Neural crest cell (in vitro differentiated cells): ENCODE measurements around the gene P4HA2. TPM values are rescaled to one million over a fixed set of nuclear protein-coding genes. Genes with fewer than 3 reads are reported as not detected.

ENCODE experiments used
- DNase-seq: peaks from one replicate; pipeline ENCODE4 v3.0.0; 2021; ENCODE audit warnings: low read depth, mixed read lengths, low spot score
- H3K27ac Mint-ChIP-seq: one replicate; pipeline ENCODE4 v1.8.0; 2021; ENCODE audit warnings: mild to moderate bottlenecking, mixed read lengths; ENCODE audit not compliant: unreplicated experiment
- H3K27me3 Mint-ChIP-seq: 2 replicates; pipeline ENCODE4 v1.8.0; 2021; ENCODE audit warnings: low read depth, mild to moderate bottlenecking, mixed read lengths
- H3K36me3 Mint-ChIP-seq: 2 replicates; pipeline ENCODE4 v1.8.0; 2021; ENCODE audit warnings: low read depth, mild to moderate bottlenecking, mixed read lengths
- H3K4me1 Mint-ChIP-seq: 2 replicates; pipeline ENCODE4 v1.8.0; 2021; ENCODE audit warnings: mixed read lengths
- H3K4me3 Mint-ChIP-seq: one replicate; pipeline ENCODE4 v1.8.0; 2021; ENCODE audit warnings: mild to moderate bottlenecking, mixed read lengths
- H3K9me3 Mint-ChIP-seq: 2 replicates; pipeline ENCODE4 v1.8.0; 2021; ENCODE audit warnings: mixed read lengths
- total RNA-seq: library from RNA; stranded (reverse); gene quantifications from 2 replicates; pipeline ENCODE4 v1.2.1, GENCODE V29; 2021
- TF ChIP-seq, protein P1 (sequence below): fragments of 200-600 bp; sonication (generic); conservative IDR thresholded peaks from 2 replicates; pipeline ENCODE4 v1.5.0; 2021; ENCODE audit warnings: antibody characterized with exemption, mild to moderate bottlenecking

Gene P4HA2
- total RNA-seq, 1 donor from 2014 or later, result 10.8 TPM

DNA sequence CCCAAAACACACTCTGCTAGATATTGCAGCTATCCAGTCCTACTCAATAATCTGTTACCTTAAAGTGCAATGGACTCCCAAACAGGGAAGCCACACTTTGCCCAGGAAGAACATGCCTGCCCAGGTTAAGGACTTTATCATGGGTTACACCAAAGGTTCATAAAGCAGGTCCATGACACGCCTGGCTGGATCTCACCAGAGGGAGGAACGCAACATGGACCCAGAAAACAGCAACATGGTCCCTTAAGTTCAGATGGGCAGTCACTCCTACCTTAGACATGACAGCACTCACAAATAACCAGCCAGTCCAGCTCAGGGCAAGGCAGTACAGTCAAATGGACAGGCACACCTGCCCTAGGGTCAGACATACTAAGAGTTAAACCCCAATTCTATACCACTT lies 3.8 kb downstream of the P4HA2 start:
- Mint-ChIP-seq H3K9me3 (no peaks in the 10 kb centered on the region), H3K27ac (no peak overlapping the region), H3K27me3 (peaks cover 20% of the 10 kb centered on the region), H3K4me3 (no peak overlapping the region), H3K4me1 (peaks cover 5% of the 10 kb centered on the region), H3K36me3 (no peaks in the 10 kb centered on the region)
- no peak for DNase-seq
- TF ChIP-seq, protein P1, sequence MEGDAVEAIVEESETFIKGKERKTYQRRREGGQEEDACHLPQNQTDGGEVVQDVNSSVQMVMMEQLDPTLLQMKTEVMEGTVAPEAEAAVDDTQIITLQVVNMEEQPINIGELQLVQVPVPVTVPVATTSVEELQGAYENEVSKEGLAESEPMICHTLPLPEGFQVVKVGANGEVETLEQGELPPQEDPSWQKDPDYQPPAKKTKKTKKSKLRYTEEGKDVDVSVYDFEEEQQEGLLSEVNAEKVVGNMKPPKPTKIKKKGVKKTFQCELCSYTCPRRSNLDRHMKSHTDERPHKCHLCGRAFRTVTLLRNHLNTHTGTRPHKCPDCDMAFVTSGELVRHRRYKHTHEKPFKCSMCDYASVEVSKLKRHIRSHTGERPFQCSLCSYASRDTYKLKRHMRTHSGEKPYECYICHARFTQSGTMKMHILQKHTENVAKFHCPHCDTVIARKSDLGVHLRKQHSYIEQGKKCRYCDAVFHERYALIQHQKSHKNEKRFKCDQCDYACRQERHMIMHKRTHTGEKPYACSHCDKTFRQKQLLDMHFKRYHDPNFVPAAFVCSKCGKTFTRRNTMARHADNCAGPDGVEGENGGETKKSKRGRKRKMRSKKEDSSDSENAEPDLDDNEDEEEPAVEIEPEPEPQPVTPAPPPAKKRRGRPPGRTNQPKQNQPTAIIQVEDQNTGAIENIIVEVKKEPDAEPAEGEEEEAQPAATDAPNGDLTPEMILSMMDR, result no peak

DNA sequence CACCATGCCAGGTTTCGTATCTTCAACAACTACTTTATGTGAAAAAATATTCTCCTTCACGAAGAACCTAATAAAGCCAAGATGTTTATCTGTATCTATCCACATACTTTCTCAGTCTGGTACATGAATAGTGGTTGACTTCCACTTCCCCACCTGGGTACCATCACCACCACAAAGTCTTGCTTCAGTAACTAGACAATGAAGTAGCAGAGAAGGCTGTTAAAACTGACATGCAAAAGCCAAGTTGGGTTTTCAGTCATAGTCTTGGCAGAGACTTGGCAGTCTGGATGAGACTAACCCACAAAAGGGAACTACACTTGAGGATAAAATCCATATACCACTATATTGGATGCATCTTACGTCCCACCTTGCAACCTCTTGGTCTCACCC lies 5.0 kb downstream of the P4HA2 start:
- H3K9me3 Mint-ChIP-seq, result no peaks in the 10 kb centered on the region
- no peak overlapping the region for H3K4me3 Mint-ChIP-seq
- TF ChIP-seq, protein P1, result no peak
- H3K27me3 Mint-ChIP-seq, result peaks cover 19% of the 10 kb centered on the region
- no peaks in the 10 kb centered on the region for H3K36me3 Mint-ChIP-seq
- no peak overlapping the region for H3K27ac Mint-ChIP-seq
- DNase-seq, result no peak
- H3K4me1 Mint-ChIP-seq, result peaks cover 5% of the 10 kb centered on the region

DNA sequence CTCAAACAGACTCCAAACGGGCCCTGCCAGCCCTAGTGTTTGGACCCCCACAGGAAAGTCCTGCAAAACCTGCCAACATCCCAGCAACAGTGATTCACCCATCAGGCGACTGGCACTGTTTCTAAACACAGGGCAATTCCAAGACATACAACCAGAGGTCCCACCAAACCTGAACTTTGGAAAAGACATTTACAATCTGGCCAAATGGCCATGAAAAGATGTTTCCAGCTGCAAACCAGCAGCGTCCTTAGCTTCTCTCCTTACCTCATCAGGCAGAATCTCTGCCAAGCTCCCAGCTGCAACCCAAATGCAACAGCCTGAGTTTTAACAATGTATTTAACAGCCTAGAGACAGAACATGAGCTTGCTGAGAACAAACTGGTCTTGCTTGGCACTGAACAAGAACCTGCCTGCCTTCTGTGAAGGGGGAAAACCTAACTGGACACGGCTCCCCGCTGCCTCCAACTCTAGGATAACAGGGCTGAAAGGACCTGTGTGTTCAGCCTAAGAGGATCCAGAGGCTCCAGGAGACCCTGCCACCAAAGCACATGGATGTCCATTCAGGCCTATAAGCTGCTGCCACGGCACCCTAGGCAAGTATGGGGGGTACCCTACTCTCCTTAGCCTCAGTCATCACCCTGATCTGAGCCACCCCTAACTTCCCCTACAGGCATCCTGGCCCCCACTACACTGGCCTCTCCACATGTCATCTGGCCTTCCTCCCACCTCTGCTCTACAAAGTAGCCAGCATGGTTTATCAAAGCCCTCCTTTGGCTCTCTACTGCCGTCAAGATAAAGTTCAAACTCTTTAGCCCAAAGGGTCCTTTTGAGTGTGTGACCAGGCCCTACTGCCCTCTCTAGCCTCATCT lies 5.6 kb downstream of the P4HA2 start:
- TF ChIP-seq, protein P1, result no peak
- Mint-ChIP-seq H3K4me3 (no peak overlapping the region), H3K27me3 (peaks cover 17% of the 10 kb centered on the region), H3K9me3 (no peaks in the 10 kb centered on the region), H3K4me1 (peaks cover 3% of the 10 kb centered on the region), H3K36me3 (no peaks in the 10 kb centered on the region), H3K27ac (no peak overlapping the region)
- no peak for DNase-seq

DNA sequence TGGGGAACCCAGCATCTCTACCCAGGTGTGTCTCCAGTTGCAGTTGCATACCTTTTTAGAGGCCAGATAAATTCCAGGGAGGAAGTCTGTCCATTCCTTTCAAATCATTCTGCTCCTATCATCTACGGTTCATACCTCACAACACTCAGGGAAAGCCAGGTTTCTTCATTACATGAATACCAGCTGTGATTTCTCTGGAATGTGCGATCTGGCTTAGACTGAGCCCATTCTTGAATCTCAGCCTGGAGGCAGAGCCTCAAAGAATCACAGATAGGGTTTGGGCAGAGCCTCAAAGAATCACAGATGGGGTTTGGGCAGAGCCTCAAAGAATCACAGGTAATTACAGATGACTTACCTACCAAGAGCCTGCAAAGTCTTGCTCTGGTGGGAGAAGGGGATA lies 7.2 kb downstream of the P4HA2 start:
- no peak for DNase-seq
- H3K36me3 Mint-ChIP-seq, result peaks cover 3% of the 10 kb centered on the region
- H3K27ac Mint-ChIP-seq, result no peak overlapping the region
- TF ChIP-seq, protein P1, result no peak
- H3K9me3 Mint-ChIP-seq, result no peaks in the 10 kb centered on the region
- no peaks in the 10 kb centered on the region for H3K4me1 Mint-ChIP-seq
- no peak overlapping the region for H3K4me3 Mint-ChIP-seq
- peaks cover 3% of the 10 kb centered on the region for H3K27me3 Mint-ChIP-seq

DNA sequence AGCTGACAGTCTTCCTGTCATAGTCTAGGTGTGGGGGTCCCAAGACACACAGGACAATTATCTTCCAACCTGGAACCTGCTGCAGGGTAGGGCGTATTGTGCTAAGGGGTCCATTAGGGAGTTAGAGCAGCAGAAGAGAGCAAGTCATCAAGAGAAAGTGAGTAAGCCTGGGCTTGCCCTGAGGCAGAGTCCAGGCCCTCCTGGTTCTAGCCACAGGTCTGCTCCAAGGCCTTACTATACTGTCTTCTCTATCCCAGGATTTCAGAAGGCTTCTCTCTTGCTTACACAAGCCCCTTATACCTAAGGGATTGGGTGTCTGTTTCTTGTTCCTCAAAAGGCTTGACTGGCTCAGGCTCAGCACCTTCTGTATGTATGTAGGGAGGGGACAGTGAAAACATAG lies 7.7 kb downstream of the P4HA2 start:
- no peak overlapping the region for H3K4me3 Mint-ChIP-seq
- peaks cover 3% of the 10 kb centered on the region for H3K36me3 Mint-ChIP-seq
- no peaks in the 10 kb centered on the region for H3K4me1 Mint-ChIP-seq
- no peak overlapping the region for H3K27ac Mint-ChIP-seq
- no peaks in the 10 kb centered on the region for H3K9me3 Mint-ChIP-seq
- no peaks in the 10 kb centered on the region for H3K27me3 Mint-ChIP-seq
- no peak for DNase-seq
- TF ChIP-seq, protein P1, result no peak
